HepG2 (cell line): Measurements from ENCODE around the gene POLE3. TPM values are rescaled to one million over a fixed set of nuclear protein-coding genes. Genes with fewer than 3 reads are reported as not detected.

Experiments
- ARHGAP35 ChIP-seq: sonication (generic); formaldehyde crosslinking; IDR thresholded peaks from 2 replicates; pipeline ENCODE4 v1.9.0; 2022; ENCODE audit warnings: mild to moderate bottlenecking, inconsistent platforms, moderate library complexity, missing genetic modification reagents, borderline replicate concordance
- CENPX ChIP-seq: sonication (generic); formaldehyde crosslinking; IDR thresholded peaks from 2 replicates; pipeline ENCODE4 v1.9.0; 2021; ENCODE audit warnings: mild to moderate bottlenecking, missing genetic modification reagents, moderate library complexity
- HNRNPK ChIP-seq: fragments of 200-400 bp; formaldehyde crosslinking; IDR thresholded peaks from 2 replicates; pipeline ENCODE4 v1.6.1; 2018; ENCODE audit warnings: low read length, low read depth, moderate library complexity, mild to moderate bottlenecking; ENCODE audit not compliant: poor library complexity, severe bottlenecking
- HOXA3 ChIP-seq: sonication (generic); formaldehyde crosslinking; IDR thresholded peaks from 2 replicates; pipeline ENCODE4 v1.5.0; 2020; ENCODE audit warnings: missing genetic modification reagents
- MXI1 ChIP-seq: IDR thresholded peaks from 3 replicates; pipeline ENCODE4 v1.6.1; 2012; ENCODE audit warnings: low read depth, low read length, inconsistent platforms, borderline replicate concordance
- NBN ChIP-seq: fragments of 450-650 bp; conservative IDR thresholded peaks from 2 replicates; pipeline ENCODE4 v1.6.1; 2017
- NCOA2 ChIP-seq: sonication (generic); formaldehyde crosslinking; IDR thresholded peaks from 2 replicates; pipeline ENCODE4 v1.8.0; 2022; ENCODE audit warnings: inconsistent platforms
- NR2F2 ChIP-seq: IDR thresholded peaks from 2 replicates; pipeline ENCODE4 v1.6.1; 2012; ENCODE audit warnings: low read depth, inconsistent platforms, borderline replicate concordance
- PATZ1 ChIP-seq: sonication (generic); formaldehyde crosslinking; IDR thresholded peaks from 2 replicates; pipeline ENCODE4 v1.4.0; 2020; ENCODE audit warnings: missing genetic modification reagents
- RFXAP ChIP-seq: sonication (generic); formaldehyde crosslinking; IDR thresholded peaks from 2 replicates; pipeline ENCODE4 v1.4.0; 2020; ENCODE audit warnings: missing genetic modification reagents, borderline replicate concordance
- SOX5 ChIP-seq: IDR thresholded peaks from 2 replicates; pipeline ENCODE4 v1.6.1; 2016; ENCODE audit warnings: borderline replicate concordance
- TCF7L2 ChIP-seq: IDR thresholded peaks from 2 replicates; pipeline ENCODE4 v1.6.1; 2011; ENCODE audit warnings: mild to moderate bottlenecking, low read depth, low read length, moderate library complexity
- ZFP82 ChIP-seq: sonication (generic); formaldehyde crosslinking; IDR thresholded peaks from 2 replicates; pipeline ENCODE4 v1.5.1; 2020; ENCODE audit warnings: mild to moderate bottlenecking, missing genetic modification reagents, borderline replicate concordance
- ZNF33A ChIP-seq: sonication (generic); formaldehyde crosslinking; IDR thresholded peaks from 2 replicates; pipeline ENCODE4 v1.5.1; 2020; ENCODE audit warnings: missing genetic modification reagents, mild to moderate bottlenecking, moderate library complexity, borderline replicate concordance
- ZNF510 ChIP-seq: sonication (generic); formaldehyde crosslinking; IDR thresholded peaks from 2 replicates; pipeline ENCODE4 v1.4.0; 2020; ENCODE audit warnings: low read depth, mild to moderate bottlenecking, missing genetic modification reagents
- ZNF616 ChIP-seq: sonication (generic); formaldehyde crosslinking; IDR thresholded peaks from 2 replicates; pipeline ENCODE4 v1.5.0; 2020; ENCODE audit warnings: low read depth, mild to moderate bottlenecking, missing genetic modification reagents
- ZNF766 ChIP-seq: sonication (generic); formaldehyde crosslinking; IDR thresholded peaks from 2 replicates; pipeline ENCODE4 v1.5.0; 2020; ENCODE audit warnings: missing genetic modification reagents, borderline replicate concordance
- polyA plus RNA-seq, 8 experiments: library from polyadenylated mRNA; depleted of rRNA in 3 of 8; stranded (reverse) in 7 of 8; unstranded in 1 of 8; fragments of >200 nt; fragmentation: Illumina TruSeq in 4 of 8; extraction: Trizol in 4 of 8; gene quantifications; 2 replicates each; pipeline versions ENCODE4 v1.2.1 to v1.2.3, GENCODE V29; 2011 to 2016; ENCODE audit warnings: low read depth in 4 of 8, missing spikeins in 1 of 8, mixed read lengths in 1 of 8; ENCODE audit not compliant: insufficient read depth in 1 of 8
- total RNA-seq, 5 experiments: library from RNA; depleted of rRNA; stranded (reverse); fragments of >200 nt; fragmentation: Illumina TruSeq; extraction: Trizol; gene quantifications; 2 replicates each; pipeline ENCODE4 v1.2.3, GENCODE V29; 2016; ENCODE audit warnings: low read depth in 1 of 5
- TF ChIP-seq, protein P1 (sequence below): IDR thresholded peaks from 2 replicates; pipeline ENCODE4 v1.4.0; 2020; ENCODE audit warnings: mild to moderate bottlenecking, missing genetic modification reagents
- TF ChIP-seq, protein P2 (sequence below): sonication (generic); IDR thresholded peaks from 2 replicates; pipeline ENCODE4 v1.6.1; 2016; ENCODE audit warnings: low read depth, borderline replicate concordance
- TF ChIP-seq, protein P3 (sequence below): sonication (generic); formaldehyde crosslinking; IDR thresholded peaks from 2 replicates; pipeline ENCODE4 v1.5.0; 2020; ENCODE audit warnings: missing genetic modification reagents, mild to moderate bottlenecking, borderline replicate concordance

POLE3 gene
- total and polyA plus RNA-seq, 2 of the 13 experiments (the other 11 are each of a cell fraction or from before 2014, with no cell fraction given), result 36.0 to 77.2 TPM

DNA sequence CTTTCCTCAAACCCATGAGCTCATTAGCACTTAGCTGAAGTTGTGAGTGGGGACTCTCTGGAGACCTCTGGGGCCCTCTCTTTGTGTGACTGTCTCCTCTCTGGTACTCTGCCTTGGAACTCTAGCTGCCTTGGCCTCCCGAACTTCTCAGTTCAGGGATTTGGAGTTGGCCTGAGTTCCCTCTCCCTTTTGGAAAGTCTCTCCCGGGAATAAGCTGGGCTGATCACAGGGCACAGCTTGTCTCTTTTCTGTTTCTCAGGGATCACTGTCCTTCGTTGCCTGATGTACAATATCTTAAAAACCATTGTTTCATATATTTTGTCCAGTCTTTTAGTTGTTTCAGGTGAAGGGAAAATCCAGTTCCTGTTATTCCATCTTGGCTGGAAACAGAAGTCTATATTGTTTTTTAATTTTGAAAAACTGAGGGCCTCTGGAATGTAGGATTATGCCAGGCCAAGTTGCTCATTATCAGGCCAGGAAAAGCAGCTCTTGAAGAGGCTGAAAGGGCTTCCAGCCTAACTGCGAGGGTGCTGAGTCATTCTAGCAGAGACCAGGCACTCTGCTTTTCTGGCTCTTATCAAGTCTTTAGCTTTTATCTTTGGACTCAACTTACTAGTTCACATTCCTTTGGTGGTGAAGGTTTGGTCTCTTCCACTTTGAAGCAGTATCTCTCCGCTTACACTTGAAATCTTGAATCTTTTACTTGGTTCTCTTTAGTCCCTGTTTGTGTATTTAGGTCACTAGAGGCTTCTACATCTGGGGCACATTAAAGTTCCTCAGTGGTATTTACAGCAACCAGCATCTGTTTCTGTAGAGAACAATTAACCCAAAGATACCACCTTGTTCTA lies 44.7 kb upstream of the POLE3 start (continued):
- TF ChIP-seq HOXA3, result no peak
- peak; percentile 29; the same call in 1 of the 2 replicates for TF ChIP-seq PATZ1 (CRISPR knock-in tag)
- TF ChIP-seq TCF7L2, result no peak
- no peak for TF ChIP-seq NR2F2
- no peak for TF ChIP-seq ARHGAP35 (CRISPR knock-in tag)
- TF ChIP-seq HNRNPK, result no peak
- no peak for TF ChIP-seq SOX5 (CRISPR knock-in tag)
- TF ChIP-seq ZNF766 (CRISPR knock-in tag), result no peak
- no peak for TF ChIP-seq MXI1
- TF ChIP-seq NCOA2, result peak; percentile 58
- no peak for TF ChIP-seq RFXAP (CRISPR knock-in tag)
- TF ChIP-seq CENPX (CRISPR knock-in tag), result no peak
- no peak for TF ChIP-seq ZFP82 (CRISPR knock-in tag)
- TF ChIP-seq ZNF33A (CRISPR knock-in tag), result no peak
- TF ChIP-seq, protein P1, sequence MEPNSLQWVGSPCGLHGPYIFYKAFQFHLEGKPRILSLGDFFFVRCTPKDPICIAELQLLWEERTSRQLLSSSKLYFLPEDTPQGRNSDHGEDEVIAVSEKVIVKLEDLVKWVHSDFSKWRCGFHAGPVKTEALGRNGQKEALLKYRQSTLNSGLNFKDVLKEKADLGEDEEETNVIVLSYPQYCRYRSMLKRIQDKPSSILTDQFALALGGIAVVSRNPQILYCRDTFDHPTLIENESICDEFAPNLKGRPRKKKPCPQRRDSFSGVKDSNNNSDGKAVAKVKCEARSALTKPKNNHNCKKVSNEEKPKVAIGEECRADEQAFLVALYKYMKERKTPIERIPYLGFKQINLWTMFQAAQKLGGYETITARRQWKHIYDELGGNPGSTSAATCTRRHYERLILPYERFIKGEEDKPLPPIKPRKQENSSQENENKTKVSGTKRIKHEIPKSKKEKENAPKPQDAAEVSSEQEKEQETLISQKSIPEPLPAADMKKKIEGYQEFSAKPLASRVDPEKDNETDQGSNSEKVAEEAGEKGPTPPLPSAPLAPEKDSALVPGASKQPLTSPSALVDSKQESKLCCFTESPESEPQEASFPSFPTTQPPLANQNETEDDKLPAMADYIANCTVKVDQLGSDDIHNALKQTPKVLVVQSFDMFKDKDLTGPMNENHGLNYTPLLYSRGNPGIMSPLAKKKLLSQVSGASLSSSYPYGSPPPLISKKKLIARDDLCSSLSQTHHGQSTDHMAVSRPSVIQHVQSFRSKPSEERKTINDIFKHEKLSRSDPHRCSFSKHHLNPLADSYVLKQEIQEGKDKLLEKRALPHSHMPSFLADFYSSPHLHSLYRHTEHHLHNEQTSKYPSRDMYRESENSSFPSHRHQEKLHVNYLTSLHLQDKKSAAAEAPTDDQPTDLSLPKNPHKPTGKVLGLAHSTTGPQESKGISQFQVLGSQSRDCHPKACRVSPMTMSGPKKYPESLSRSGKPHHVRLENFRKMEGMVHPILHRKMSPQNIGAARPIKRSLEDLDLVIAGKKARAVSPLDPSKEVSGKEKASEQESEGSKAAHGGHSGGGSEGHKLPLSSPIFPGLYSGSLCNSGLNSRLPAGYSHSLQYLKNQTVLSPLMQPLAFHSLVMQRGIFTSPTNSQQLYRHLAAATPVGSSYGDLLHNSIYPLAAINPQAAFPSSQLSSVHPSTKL (CRISPR knock-in tag), result peak; percentile 62
- no peak for TF ChIP-seq ZNF616 (CRISPR knock-in tag)
- TF ChIP-seq, protein P2, sequence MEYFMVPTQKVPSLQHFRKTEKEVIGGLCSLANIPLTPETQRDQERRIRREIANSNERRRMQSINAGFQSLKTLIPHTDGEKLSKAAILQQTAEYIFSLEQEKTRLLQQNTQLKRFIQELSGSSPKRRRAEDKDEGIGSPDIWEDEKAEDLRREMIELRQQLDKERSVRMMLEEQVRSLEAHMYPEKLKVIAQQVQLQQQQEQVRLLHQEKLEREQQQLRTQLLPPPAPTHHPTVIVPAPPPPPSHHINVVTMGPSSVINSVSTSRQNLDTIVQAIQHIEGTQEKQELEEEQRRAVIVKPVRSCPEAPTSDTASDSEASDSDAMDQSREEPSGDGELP, result no peak
- TF ChIP-seq NBN, result no peak
- TF ChIP-seq ZNF510, result no peak
- TF ChIP-seq, protein P3, sequence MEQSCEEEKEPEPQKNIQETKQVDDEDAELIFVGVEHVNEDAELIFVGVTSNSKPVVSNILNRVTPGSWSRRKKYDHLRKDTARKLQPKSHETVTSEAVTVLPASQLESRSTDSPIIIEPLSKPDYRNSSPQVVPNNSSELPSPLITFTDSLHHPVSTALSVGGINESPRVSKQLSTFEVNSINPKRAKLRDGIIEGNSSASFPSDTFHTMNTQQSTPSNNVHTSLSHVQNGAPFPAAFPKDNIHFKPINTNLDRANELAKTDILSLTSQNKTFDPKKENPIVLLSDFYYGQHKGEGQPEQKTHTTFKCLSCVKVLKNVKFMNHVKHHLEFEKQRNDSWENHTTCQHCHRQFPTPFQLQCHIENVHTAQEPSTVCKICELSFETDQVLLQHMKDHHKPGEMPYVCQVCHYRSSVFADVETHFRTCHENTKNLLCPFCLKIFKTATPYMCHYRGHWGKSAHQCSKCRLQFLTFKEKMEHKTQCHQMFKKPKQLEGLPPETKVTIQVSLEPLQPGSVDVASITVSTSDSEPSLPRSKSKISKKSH, result no peak
